ELF-1 (cell line): ENCODE results near the gene THSD4.

Experiments
- DNase-seq: peaks from one replicate; pipeline ENCODE4 v3.0.0-alpha.2; 2016; ENCODE audit warnings: low read depth, low spot score

THSD4 gene

GRCh38 chr15:71114887-71115566 is at the start of gene THSD4:
Gene THSD4 (plus strand): TSS chr15:71115471.
- peak; percentile 90 for DNase-seq

- no peak for DNase-seq
Measured at GRCh38 chr15:71066983-71067382, 48.3 kb upstream of the THSD4 start.

GRCh38 chr15:71069693-71070092 is 45.6 kb upstream of the THSD4 start:
- no peak for DNase-seq

GRCh38 chr15:71071529-71071928 is 43.7 kb upstream of the THSD4 start:
- no peak for DNase-seq

- DNase-seq = no peak
Measured at GRCh38 chr15:71072423-71072822, 42.8 kb upstream of the THSD4 start.

GRCh38 chr15:71078506-71079207 is 36.6 kb upstream of the THSD4 start:
- no peak for DNase-seq

GRCh38 chr15:71079208-71080044 is 35.8 kb upstream of the THSD4 start:
- DNase-seq = no peak

GRCh38 chr15:71080166-71080565 is 35.1 kb upstream of the THSD4 start:
- no peak for DNase-seq

GRCh38 chr15:71080705-71081104 is 34.6 kb upstream of the THSD4 start:
- no peak for DNase-seq

- no peak for DNase-seq
Measured at GRCh38 chr15:71082803-71083202, 32.5 kb upstream of the THSD4 start.

GRCh38 chr15:71083349-71083748 is 31.9 kb upstream of the THSD4 start:
- no peak for DNase-seq

GRCh38 chr15:71084264-71084663 is 31.0 kb upstream of the THSD4 start:
- no peak for DNase-seq

- peak; percentile 88 for DNase-seq
Measured at GRCh38 chr15:71085809-71086208, 29.5 kb upstream of the THSD4 start.

- DNase-seq = no peak
Measured at GRCh38 chr15:71088155-71088554, 27.1 kb upstream of the THSD4 start.

GRCh38 chr15:71088683-71089082 is 26.6 kb upstream of the THSD4 start:
- no peak for DNase-seq

- no peak for DNase-seq
Measured at GRCh38 chr15:71089801-71090200, 25.5 kb upstream of the THSD4 start.

GRCh38 chr15:71091601-71092000 is 23.7 kb upstream of the THSD4 start:
- DNase-seq = no peak

GRCh38 chr15:71092056-71092600 is 23.1 kb upstream of the THSD4 start:
- DNase-seq = no peak

- no peak for DNase-seq
Measured at GRCh38 chr15:71093054-71094024, 21.9 kb upstream of the THSD4 start.

GRCh38 chr15:71094137-71094536 is 21.1 kb upstream of the THSD4 start:
- no peak for DNase-seq

GRCh38 chr15:71096676-71097075 is 18.6 kb upstream of the THSD4 start:
- peak; percentile 46 for DNase-seq
